ENCODE results near the gene CD302. TPM values are rescaled to one million over a fixed set of nuclear protein-coding genes. Genes with fewer than 3 reads are reported as not detected.

Gene CD302
- total and polyA plus RNA-seq, 2 donors (not counting 3 experiments of a cell fraction or from before 2014, with no cell fraction given) = 10.4 to 10.6 TPM

GRCh38 chr2:159742846-159743245 is 55.2 kb downstream of the CD302 start:
- ChIA-PET CTCF (interaction anchor here (1.0 to 1.6 kb wide), 2 partner anchors 8 to 384 kb away, joined by 3 to 4 read pairs; no protein-coding TSS in a partner anchor), POLR2A (no interaction called here)
- Histone ChIP-seq H3K36me3 (ENCODE audit: control insufficient read depth in 2 of 2, extremely low read depth in 1 of 2, insufficient read depth in 2 of 2, low read length in 2 of 2) (peaks cover 20 to 36% of the 10 kb centered on the region in 2 experiments), H3K4me2 (ENCODE audit: insufficient read depth, low read length) (no peak overlapping the region), H3K79me2 (ENCODE audit: control insufficient read depth, insufficient read depth, low read length) (peaks cover 85% of the 10 kb centered on the region), H3K27me3 (ENCODE audit: control insufficient read depth in 2 of 2, insufficient read depth in 2 of 2, low read length in 2 of 2) (no peaks in the 10 kb centered on the region), H3K4me3 (replicated peaks in 1 of 3; ENCODE audit: insufficient read depth in 1 of 3, low read depth in 1 of 3, low read length in 3 of 3) (no peak overlapping the region), H3K27ac (ENCODE audit: insufficient read depth, low read depth, low read length) (no peak overlapping the region), H3K4me1 (ENCODE audit: control insufficient read depth, extremely low read depth, insufficient read depth, low read length) (peaks cover 19% of the 10 kb centered on the region), H3K9ac (replicated peaks; ENCODE audit: extremely low read depth, insufficient read depth, low read length) (no peak overlapping the region), H3K9me3 (replicated peaks; ENCODE audit: control insufficient read depth, insufficient read depth, low read length) (no peaks in the 10 kb centered on the region), H3K9me1 (replicated peaks; ENCODE audit: control insufficient read depth, extremely low read depth, insufficient read depth, low read length) (peaks cover 3% of the 10 kb centered on the region), H4K20me1 (replicated peaks; ENCODE audit: control insufficient read depth, extremely low read depth, insufficient read depth, low read length) (peaks cover 9% of the 10 kb centered on the region), H2AFZ (ENCODE audit: low read depth, low read length) (no peak overlapping the region)
- no peak for TF ChIP-seq EZH2 (IDR thresholded peaks at IDR 0.05; ENCODE audit: borderline replicate concordance, low read depth, low read length, severe bottlenecking)
- no peak for TF ChIP-seq MYC (IDR thresholded peaks at IDR 0.05; ENCODE audit: low read depth, low read length)
- TF ChIP-seq GATA2 (IDR thresholded peaks at IDR 0.05; ENCODE audit: insufficient read depth, insufficient read length, low read depth, low read length) = no peak
- no peak for TF ChIP-seq FOS (IDR thresholded peaks at IDR 0.05; ENCODE audit: borderline replicate concordance, insufficient read depth, low read length)
- TF ChIP-seq, protein P1, sequence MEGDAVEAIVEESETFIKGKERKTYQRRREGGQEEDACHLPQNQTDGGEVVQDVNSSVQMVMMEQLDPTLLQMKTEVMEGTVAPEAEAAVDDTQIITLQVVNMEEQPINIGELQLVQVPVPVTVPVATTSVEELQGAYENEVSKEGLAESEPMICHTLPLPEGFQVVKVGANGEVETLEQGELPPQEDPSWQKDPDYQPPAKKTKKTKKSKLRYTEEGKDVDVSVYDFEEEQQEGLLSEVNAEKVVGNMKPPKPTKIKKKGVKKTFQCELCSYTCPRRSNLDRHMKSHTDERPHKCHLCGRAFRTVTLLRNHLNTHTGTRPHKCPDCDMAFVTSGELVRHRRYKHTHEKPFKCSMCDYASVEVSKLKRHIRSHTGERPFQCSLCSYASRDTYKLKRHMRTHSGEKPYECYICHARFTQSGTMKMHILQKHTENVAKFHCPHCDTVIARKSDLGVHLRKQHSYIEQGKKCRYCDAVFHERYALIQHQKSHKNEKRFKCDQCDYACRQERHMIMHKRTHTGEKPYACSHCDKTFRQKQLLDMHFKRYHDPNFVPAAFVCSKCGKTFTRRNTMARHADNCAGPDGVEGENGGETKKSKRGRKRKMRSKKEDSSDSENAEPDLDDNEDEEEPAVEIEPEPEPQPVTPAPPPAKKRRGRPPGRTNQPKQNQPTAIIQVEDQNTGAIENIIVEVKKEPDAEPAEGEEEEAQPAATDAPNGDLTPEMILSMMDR (IDR thresholded peaks at IDR 0.05; ENCODE audit: extremely low read depth in 1 of 2, insufficient read depth in 1 of 2, low read depth in 1 of 2, low read length in 2 of 2) = no peak
- no peak for TF ChIP-seq JUN (IDR thresholded peaks at IDR 0.05; ENCODE audit: borderline replicate concordance, insufficient read depth, insufficient read length, low read depth)
- TF ChIP-seq POLR2AphosphoS5 (IDR thresholded peaks at IDR 0.05; ENCODE audit: insufficient read depth, low read depth, low read length) = no peak
- TF ChIP-seq, protein P2, sequence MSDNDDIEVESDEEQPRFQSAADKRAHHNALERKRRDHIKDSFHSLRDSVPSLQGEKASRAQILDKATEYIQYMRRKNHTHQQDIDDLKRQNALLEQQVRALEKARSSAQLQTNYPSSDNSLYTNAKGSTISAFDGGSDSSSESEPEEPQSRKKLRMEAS (IDR thresholded peaks at IDR 0.05; ENCODE audit: insufficient read depth, insufficient read length) = no peak
- TF ChIP-seq POLR2A (IDR thresholded peaks at IDR 0.05; ENCODE audit: low read depth, low read length) = no peak
- no TSS peak for BruUV-seq (replicated peaks)
- dilution Hi-C loops (cut with MboI; ENCODE audit: extremely low pct_ligation_motif_present, low sequenced_read_pairs) (no loop called here), intact Hi-C loops (cut with micrococcal nuclease) (no loop called here)
- no peak for DNase-seq (ENCODE audit: low read depth, low spot score)
- peak; percentile 4 for FAIRE-seq

Measured in endothelial cell of umbilical vein (primary cell).